LNCAP (cell line): ENCODE results near the gene KCNH8.

ENCODE experiments used
- TF ChIP-seq, protein P1 (sequence below): fragments of 450-650 bp; IDR thresholded peaks from 2 replicates; pipeline ENCODE4 v1.5.1; 2017; ENCODE audit warnings: mild to moderate bottlenecking

The KCNH8 gene

DNA sequence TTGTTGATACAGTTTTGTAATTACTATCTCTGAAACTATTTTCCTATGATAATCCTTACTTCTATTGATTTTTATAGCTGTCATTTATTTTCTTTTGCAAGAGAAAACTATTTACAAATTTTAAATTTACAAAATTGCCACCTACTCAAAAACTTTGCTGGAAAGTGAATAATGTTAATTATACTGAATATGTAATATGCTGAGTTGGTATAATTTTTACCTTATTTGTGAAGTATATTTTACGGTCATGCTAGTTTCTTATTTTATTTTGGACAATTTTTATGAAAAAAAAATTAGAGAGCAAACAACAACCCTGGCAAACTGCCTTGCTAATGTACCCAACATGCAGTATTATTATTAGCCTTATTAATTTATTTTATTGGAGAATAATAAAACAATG, 2.9 kb downstream of the KCNH8 start:
- TF ChIP-seq, protein P1, sequence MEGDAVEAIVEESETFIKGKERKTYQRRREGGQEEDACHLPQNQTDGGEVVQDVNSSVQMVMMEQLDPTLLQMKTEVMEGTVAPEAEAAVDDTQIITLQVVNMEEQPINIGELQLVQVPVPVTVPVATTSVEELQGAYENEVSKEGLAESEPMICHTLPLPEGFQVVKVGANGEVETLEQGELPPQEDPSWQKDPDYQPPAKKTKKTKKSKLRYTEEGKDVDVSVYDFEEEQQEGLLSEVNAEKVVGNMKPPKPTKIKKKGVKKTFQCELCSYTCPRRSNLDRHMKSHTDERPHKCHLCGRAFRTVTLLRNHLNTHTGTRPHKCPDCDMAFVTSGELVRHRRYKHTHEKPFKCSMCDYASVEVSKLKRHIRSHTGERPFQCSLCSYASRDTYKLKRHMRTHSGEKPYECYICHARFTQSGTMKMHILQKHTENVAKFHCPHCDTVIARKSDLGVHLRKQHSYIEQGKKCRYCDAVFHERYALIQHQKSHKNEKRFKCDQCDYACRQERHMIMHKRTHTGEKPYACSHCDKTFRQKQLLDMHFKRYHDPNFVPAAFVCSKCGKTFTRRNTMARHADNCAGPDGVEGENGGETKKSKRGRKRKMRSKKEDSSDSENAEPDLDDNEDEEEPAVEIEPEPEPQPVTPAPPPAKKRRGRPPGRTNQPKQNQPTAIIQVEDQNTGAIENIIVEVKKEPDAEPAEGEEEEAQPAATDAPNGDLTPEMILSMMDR = no peak

DNA sequence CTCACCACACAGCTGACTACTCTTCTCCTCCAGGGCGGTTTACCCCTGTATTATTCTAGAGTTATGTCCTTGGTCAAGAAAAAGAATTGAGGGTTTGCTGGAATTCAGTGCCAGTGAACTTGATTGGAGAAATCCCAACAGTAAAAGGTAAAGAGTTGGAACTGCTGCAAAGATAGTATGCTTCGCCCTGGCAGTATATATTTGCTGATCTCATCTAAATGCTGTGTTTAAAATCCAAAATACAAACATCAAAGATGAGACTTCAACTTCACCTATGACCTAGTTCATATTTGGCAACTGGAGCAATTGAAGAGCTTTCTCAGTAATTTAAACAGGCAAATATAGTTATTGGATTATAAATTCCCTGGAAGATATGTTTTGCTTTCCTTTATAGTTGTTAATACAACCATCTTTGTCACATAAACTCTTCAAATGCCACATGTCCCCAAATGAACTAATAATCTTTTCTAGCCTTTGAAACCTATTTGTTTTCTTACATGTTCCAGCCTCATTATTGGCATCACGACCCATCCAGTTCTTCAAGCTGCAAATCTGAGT, 6.5 kb downstream of the KCNH8 start:
- TF ChIP-seq, protein P1 = no peak

DNA sequence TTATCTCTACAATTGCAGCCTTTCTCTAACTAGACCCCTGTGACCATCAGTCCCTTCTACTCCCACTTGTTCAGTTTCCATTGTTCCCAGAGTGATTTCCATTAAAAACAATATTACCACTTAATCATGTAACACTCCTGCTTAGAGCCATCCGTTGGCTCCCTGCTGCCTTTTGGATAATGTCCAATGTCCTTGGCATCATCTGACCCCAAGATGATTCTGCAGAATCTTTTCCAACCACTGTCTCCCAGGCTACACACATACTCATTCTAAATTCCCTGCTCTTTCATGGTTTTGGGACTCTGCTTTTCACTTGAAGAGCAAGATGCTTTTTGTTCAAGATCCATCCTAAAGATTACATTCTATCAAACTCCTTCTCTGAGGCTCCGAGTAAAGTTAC, 7.1 kb downstream of the KCNH8 start:
- TF ChIP-seq, protein P1 = no peak

DNA sequence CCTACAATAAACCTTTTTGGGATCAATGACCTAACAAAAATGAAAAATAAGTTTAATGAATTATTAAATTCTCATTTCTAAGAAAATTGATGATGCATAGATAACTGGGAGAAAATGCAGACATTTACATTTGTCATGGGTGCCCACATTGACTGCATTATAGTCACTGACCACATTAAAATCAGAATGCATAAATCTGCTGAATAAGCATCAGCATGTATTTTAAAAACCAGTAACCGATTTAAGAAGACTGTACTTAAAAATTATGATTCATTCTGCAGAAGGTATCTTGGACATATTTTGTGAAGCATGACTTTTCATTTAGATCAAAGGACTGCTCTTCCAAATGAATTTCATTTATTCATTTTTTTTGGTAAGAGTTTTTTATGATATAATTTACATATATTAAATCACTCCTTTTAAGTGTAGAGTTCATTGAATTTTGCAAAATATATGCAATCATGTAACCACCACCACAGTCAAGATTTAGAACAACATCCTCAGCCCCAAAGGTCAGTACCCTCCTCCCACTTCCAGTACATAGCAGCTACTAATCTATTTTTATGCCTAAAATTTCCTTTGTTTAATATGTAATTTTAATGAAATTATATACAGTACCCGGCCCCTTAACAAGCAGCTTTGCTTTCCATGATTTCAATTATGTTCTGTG, 11.8 kb downstream of the KCNH8 start:
- TF ChIP-seq, protein P1 = no peak

DNA sequence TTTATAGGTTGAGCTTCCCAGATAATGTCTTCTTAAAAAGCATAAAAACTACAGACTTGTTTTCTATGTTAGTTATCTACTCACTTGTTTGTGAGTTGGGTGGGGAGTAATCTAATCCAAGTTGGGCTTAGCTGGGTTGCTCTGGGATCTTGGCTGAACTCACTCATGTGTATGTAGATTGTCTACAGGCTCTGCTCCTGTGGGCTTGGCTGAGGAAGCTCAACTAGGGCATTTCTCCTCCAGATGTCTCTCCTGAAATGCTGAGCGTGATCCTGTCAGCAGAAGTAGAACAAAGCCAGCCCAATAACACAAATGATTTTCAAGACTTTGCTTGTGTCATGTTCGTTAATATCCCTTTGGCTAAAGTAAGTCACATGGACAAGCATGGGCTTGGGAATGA, 17.3 kb downstream of the KCNH8 start:
- TF ChIP-seq, protein P1 = no peak

DNA sequence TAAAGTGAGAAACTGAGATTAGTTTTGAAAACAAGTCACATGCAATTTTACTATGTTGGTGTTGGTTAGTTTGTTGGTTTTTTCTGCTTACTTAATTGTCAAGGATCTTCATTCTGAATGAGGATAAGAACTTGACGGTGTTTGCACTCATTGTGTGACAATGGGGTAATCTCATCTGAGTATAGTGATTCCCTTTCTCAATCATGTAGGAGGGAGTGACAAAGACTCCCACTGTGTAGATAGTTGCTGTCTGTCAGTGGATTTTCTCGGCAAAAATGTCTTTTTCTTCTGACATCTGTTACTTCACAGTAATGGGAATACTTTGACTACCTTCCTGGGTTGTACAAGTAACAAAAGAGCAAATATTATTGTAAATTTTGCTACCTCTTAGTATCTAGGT, 23.5 kb downstream of the KCNH8 start:
- TF ChIP-seq, protein P1 = no peak

DNA sequence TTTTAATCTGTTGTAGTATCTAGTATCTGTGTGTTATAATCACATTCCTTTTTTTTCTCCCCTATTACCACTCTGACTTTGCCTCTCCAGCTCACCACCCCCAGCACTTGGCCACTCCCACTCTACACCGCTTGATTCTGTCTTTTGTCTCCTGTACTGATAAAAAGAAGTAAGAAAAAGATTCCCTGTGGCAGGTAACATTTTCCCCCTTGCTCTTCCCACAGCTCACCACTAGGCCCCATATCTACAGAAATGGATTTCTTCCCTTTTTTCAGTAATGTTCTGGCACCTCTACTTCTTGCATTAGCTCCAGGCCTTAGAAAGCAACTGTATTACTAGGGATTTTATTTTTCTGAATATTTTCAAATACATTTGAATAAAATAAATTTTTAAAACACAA, 25.6 kb downstream of the KCNH8 start:
- TF ChIP-seq, protein P1 = no peak
